Common myeloid progenitor, CD34-positive (primary cell): ENCODE data around the gene TUBB8B.
A peak's percentile ranks its signal among the peaks of the same experiment; 100 is the strongest.
"Not testable (repeated sequence)": the region's sequence is repeated elsewhere in the genome, so short reads cannot be mapped to it uniquely, and the experiment has no call there.

Experiments used
- CTCF ChIA-PET: fragments of 350-600 bp; sonication (Branson Sonifier 250); formaldehyde crosslinking; loops from one replicate; lab custom pipeline; 2021; ENCODE audit warnings: antibody characterized with exemption; lab: Charles Lee
- POLR2A ChIA-PET: fragments of 350-600 bp; sonication (Branson Sonifier 250); formaldehyde crosslinking; loops from one replicate; lab custom pipeline; 2021; ENCODE audit warnings: antibody characterized with exemption; lab: Charles Lee
- DNase-seq, 3 donors: peaks; one replicate each; pipeline versions ENCODE4 v3.0.0 to v3.0.0-alpha.2; 2013
- H3K27ac ChIP-seq, 2 experiments: 1 replicate in 1 of 2; 2 replicates in 1 of 2; pipeline ENCODE4 v1.7.0; 2013; ENCODE audit warnings: inconsistent platforms in 2 of 2, low read length in 2 of 2, mild to moderate bottlenecking in 2 of 2, low read depth in 1 of 2, moderate library complexity in 1 of 2; ENCODE audit not compliant: severe bottlenecking in 2 of 2, insufficient read depth in 1 of 2, poor library complexity in 1 of 2
- H3K27me3 ChIP-seq, 5 experiments: replicated peaks in 2 of 5; 1 replicate in 3 of 5; 2 replicates in 2 of 5; pipeline versions ENCODE4 v1.6.1 to v1.7.0; 2013; ENCODE audit warnings: low read length in 4 of 5, mild to moderate bottlenecking in 2 of 5, moderate library complexity in 2 of 5, inconsistent platforms in 1 of 5; ENCODE audit not compliant: insufficient read depth in 5 of 5, control insufficient read depth in 4 of 5
- H3K36me3 ChIP-seq, 4 experiments: 1 replicate in 2 of 4; 2 replicates in 2 of 4; pipeline versions ENCODE4 v1.6.1 to v1.7.0; 2013; ENCODE audit warnings: low read length in 3 of 4, control low read depth in 1 of 4, mild to moderate bottlenecking in 1 of 4; ENCODE audit not compliant: control insufficient read depth in 4 of 4, insufficient read depth in 4 of 4
- H3K4me1 ChIP-seq, 4 experiments: 1 replicate in 3 of 4; 2 replicates in 1 of 4; pipeline versions ENCODE4 v1.6.1 to v1.7.1; 2013; ENCODE audit warnings: low read length in 3 of 4, mild to moderate bottlenecking in 3 of 4, control low read depth in 1 of 4, inconsistent platforms in 1 of 4, moderate library complexity in 1 of 4; ENCODE audit not compliant: control insufficient read depth in 4 of 4, insufficient read depth in 4 of 4; ENCODE audit errors: control extremely low read depth in 1 of 4
- H3K4me3 ChIP-seq, 7 experiments: 1 replicate in 4 of 7; 2 replicates in 3 of 7; pipeline versions ENCODE4 v1.5.1 to v1.7.0; 2013; ENCODE audit warnings: mild to moderate bottlenecking in 7 of 7, low read length in 6 of 7, moderate library complexity in 6 of 7, inconsistent platforms in 2 of 7, low read depth in 2 of 7, control low read depth in 1 of 7; ENCODE audit not compliant: insufficient read depth in 4 of 7, control insufficient read depth in 1 of 7; ENCODE audit errors: extremely low read depth in 1 of 7
- H3K9me3 ChIP-seq, 5 experiments: 1 replicate in 4 of 5; 2 replicates in 1 of 5; pipeline versions ENCODE4 v1.6.1 to v1.7.1; 2013; ENCODE audit warnings: low read length in 4 of 5, mild to moderate bottlenecking in 2 of 5, inconsistent platforms in 1 of 5, low read depth in 1 of 5, moderate library complexity in 1 of 5; ENCODE audit not compliant: control insufficient read depth in 4 of 5, insufficient read depth in 2 of 5; ENCODE audit errors: control extremely low read depth in 1 of 5
- WGBS: methylation state at CpG from one replicate; pipeline ENCODE4 v1.1.5; 2013; ENCODE audit not compliant: insufficient coverage; 5-methylcytosine and 5-hydroxymethylcytosine counted together

The TUBB8B gene

DNA sequence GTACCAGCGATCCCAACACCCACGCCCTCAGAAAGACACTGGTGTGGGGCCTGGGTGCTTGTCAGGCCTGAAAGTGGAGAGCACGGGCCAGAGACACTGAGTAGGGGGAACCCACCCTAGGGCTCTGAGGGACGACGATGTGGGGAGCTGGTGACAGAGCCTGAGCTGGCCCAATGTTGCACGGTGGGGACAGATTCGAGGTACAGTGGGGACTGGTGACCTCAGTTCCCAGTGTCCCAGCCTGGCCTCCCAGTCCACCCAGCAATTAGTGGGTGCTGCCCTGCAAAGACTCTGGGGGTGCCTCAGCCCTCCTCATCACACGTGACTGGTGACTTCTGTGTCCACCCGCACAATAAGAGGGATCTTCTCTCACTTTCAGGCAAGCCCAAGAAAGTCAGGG, 36.6 kb downstream of the TUBB8B start:
- H3K27me3 ChIP-seq, H3K9me3 ChIP-seq, POLR2A ChIA-PET, CTCF ChIA-PET, H3K4me3 ChIP-seq, H3K27ac ChIP-seq, H3K4me1 ChIP-seq, H3K36me3 ChIP-seq, DNase-seq: not testable (repeated sequence)
- no CpG with 5 or more reads among the region's 9 CpGs for WGBS

GRCh38 chr18:11383-12274, 37.8 kb downstream of the TUBB8B start:
- no CpG with 5 or more reads among the region's 65 CpGs for WGBS
- POLR2A ChIA-PET, CTCF ChIA-PET: not testable (repeated sequence)

DNA sequence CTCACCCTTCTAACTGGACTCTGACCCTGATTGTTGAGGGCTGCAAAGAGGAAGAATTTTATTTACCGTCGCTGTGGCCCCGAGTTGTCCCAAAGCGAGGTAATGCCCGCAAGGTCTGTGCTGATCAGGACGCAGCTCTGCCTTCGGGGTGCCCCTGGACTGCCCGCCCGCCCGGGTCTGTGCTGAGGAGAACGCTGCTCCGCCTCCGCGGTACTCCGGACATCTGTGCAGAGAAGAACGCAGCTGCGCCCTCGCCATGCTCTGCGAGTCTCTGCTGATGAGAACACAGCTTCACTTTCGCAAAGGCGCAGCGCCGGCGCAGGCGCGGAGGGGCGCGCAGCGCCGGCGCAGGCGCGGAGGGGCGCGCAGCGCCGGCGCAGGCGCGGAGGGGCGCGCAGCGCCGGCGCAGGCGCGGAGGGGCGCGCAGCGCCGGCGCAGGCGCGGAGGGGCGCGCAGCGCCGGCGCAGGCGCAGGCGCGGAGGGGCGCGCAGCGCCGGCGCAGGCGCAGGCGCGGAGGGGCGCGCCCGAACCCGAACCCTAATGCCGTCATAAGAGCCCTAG, 38.7 kb downstream of the TUBB8B start:
- H3K27ac ChIP-seq, POLR2A ChIA-PET, H3K36me3 ChIP-seq, H3K9me3 ChIP-seq, DNase-seq, H3K27me3 ChIP-seq, H3K4me1 ChIP-seq, H3K4me3 ChIP-seq, CTCF ChIA-PET: not testable (repeated sequence)
- no CpG with 5 or more reads among the region's 75 CpGs for WGBS

More at GRCh38 chr18:11383-12274, 37.8 kb downstream of the TUBB8B start:
- not testable (repeated sequence) for H3K4me3 ChIP-seq, H3K9me3 ChIP-seq, H3K27me3 ChIP-seq, DNase-seq, H3K4me1 ChIP-seq, H3K27ac ChIP-seq, H3K36me3 ChIP-seq

- H3K27me3 ChIP-seq, H3K9me3 ChIP-seq, CTCF ChIA-PET, H3K36me3 ChIP-seq, H3K4me1 ChIP-seq, POLR2A ChIA-PET, H3K27ac ChIP-seq: not testable (repeated sequence)
- H3K4me3 ChIP-seq: peak overlapping the region in 1 of 7 experiments; percentile 8
- peak in 1 of 3 donors; percentile 31 for DNase-seq
Observed at GRCh38 chr18:9937-10336, 39.5 kb downstream of the TUBB8B start.
